Type B pancreatic cell (in vitro differentiated cells): Measurements from ENCODE around the gene LARGE1. TPM values are rescaled to one million over a fixed set of nuclear protein-coding genes. Genes with fewer than 3 reads are reported as not detected.
"Not testable (repeated sequence)": the region's sequence is repeated elsewhere in the genome, so short reads cannot be mapped to it uniquely, and the experiment has no call there.

ENCODE experiments used
- DNase-seq: peaks from one replicate; pipeline ENCODE4 v3.0.0; 2021; ENCODE audit warnings: mixed read lengths; ENCODE audit not compliant: unreplicated experiment; ENCODE audit errors: extremely low spot score
- H3K27ac Mint-ChIP-seq: 2 replicates; pipeline ENCODE4 v1.8.0; 2021; ENCODE audit warnings: mild to moderate bottlenecking, mixed read lengths
- H3K27me3 Mint-ChIP-seq: 2 replicates; pipeline ENCODE4 v1.8.0; 2021; ENCODE audit warnings: mixed read lengths
- H3K36me3 Mint-ChIP-seq: 2 replicates; pipeline ENCODE4 v1.8.0; 2021; ENCODE audit warnings: mixed read lengths
- H3K4me1 Mint-ChIP-seq: one replicate; pipeline ENCODE4 v1.8.0; 2021; ENCODE audit warnings: mixed read lengths; ENCODE audit not compliant: unreplicated experiment
- H3K4me3 Mint-ChIP-seq: 2 replicates; pipeline ENCODE4 v1.8.0; 2021; ENCODE audit warnings: mild to moderate bottlenecking, mixed read lengths
- H3K9me3 Mint-ChIP-seq: 2 replicates; pipeline ENCODE4 v1.8.0; 2021; ENCODE audit warnings: mixed read lengths
- CTCF ChIP-seq: fragments of 200-600 bp; sonication (generic); conservative IDR thresholded peaks from 2 replicates; pipeline ENCODE4 v1.5.0; 2021; ENCODE audit warnings: antibody characterized with exemption, mild to moderate bottlenecking
- total RNA-seq: library from RNA; stranded (reverse); gene quantifications from 2 replicates; pipeline ENCODE4 v1.2.1, GENCODE V29; 2021; ENCODE audit warnings: low replicate concordance

Gene LARGE1
- total RNA-seq, 1 donor from 2014 or later, result 96.6 TPM

DNA sequence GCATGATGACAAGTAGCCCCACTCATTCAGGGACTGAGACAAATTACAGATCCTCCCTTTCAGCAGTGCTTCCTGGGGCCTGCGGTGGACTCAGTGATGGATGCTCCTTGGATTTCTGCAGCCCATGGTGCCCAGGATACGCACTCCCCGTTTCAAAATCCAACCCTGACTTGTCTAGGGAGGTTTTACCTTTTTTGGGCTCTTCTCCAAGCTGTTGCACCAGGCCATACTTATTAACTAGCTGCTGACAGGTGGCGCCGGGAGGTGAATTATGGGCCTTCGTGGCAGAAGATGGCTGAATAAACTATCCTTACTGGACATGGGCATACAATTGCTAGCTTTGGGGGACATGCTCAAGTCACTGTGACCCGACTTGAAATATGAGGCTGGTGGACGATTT, 537.8 kb downstream of the LARGE1 start:
- H3K9me3 Mint-ChIP-seq, result peaks cover 14% of the 10 kb centered on the region
- peak overlapping the region; percentile 85 for H3K27ac Mint-ChIP-seq
- no peak for TF ChIP-seq CTCF
- no peak for DNase-seq
- H3K4me1 Mint-ChIP-seq, result peaks cover under 1% of the 10 kb centered on the region
- H3K36me3 Mint-ChIP-seq, result peaks cover 52% of the 10 kb centered on the region
- H3K4me3 Mint-ChIP-seq, result peak overlapping the region; percentile 41
- no peaks in the 10 kb centered on the region for H3K27me3 Mint-ChIP-seq

- peaks cover 15% of the 10 kb centered on the region for H3K9me3 Mint-ChIP-seq
- peak overlapping the region; percentile 85 for H3K27ac Mint-ChIP-seq
- no peak for TF ChIP-seq CTCF
- H3K4me3 Mint-ChIP-seq, result peak overlapping the region; percentile 54
- no peak for DNase-seq
- no peaks in the 10 kb centered on the region for H3K27me3 Mint-ChIP-seq
- no peaks in the 10 kb centered on the region for H3K4me1 Mint-ChIP-seq
- peaks cover 58% of the 10 kb centered on the region for H3K36me3 Mint-ChIP-seq
Measured at GRCh38 chr22:33381531-33382406, 538.5 kb downstream of the LARGE1 start.

DNA sequence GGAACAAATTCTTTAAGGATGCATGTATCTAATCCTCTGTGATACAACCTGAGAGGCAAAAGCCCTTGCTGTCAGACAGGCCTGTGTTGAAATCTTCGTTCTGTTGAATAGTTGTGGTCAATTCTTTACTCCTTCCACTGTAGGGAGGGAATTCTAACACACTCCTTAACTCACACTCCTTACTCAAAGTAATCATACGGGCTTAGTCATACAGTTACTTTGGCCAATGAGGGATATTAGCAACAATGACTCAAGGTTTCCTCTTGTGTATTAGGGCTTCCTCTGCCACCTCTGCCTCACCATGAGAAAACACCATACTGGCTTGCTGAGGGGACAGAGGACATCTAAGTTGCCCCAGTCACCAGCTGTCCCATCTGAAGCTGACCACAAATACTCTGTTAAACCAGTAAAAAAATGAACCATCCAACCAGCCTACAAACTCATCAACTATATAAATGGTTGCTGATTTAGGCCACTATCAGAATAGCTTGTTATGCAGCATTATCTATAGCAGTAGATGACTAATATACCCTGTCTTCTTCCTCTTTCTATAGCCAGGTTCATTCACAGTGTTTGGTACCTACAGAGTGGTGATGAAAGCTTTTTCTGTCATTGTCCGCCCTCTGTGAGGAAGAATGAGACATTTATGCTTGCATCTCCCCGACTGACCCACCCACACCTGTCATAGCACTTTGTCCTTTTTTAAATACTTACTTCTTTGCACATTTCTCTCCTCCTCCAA, 539.3 kb downstream of the LARGE1 start:
- H3K27ac Mint-ChIP-seq, result peak overlapping the region; percentile 85
- peaks cover 60% of the 10 kb centered on the region for H3K36me3 Mint-ChIP-seq
- H3K27me3 Mint-ChIP-seq, result no peaks in the 10 kb centered on the region
- no peak for TF ChIP-seq CTCF
- H3K9me3 Mint-ChIP-seq, result peaks cover 15% of the 10 kb centered on the region
- DNase-seq, result no peak
- peak overlapping the region; percentile 1 for H3K4me3 Mint-ChIP-seq
- no peaks in the 10 kb centered on the region for H3K4me1 Mint-ChIP-seq

- TF ChIP-seq CTCF, result no peak
- no peak for DNase-seq
- Mint-ChIP-seq H3K4me3 (no peak overlapping the region), H3K27ac (no peak overlapping the region), H3K36me3 (peaks cover 58% of the 10 kb centered on the region), H3K4me1 (no peaks in the 10 kb centered on the region), H3K27me3 (no peaks in the 10 kb centered on the region), H3K9me3 (peaks cover 15% of the 10 kb centered on the region)
Measured at GRCh38 chr22:33379836-33380235, 540.4 kb downstream of the LARGE1 start.

DNA sequence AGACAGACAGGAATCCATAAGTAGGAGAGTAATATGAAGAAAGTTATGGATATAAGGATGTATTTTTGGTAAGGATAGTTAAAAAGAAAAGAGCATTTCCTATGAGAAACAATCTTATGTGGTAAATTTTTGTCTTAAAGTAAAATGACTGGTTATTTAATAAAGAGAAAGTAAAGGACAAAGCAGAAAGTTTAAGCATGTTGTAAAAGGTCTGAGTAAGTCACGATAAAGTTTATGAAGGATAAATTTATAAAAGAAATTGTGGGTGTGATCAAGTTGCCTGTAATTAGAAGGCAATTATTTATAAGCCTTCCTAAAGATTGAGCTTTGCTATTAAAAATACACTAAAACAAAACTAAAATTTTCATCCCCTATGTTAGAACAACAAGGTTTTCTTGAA, 547.4 kb downstream of the LARGE1 start:
- DNase-seq, result no peak
- Mint-ChIP-seq H3K4me3 (no peak overlapping the region), H3K27me3 (no peaks in the 10 kb centered on the region), H3K4me1 (no peaks in the 10 kb centered on the region), H3K27ac (no peak overlapping the region), H3K36me3 (peaks cover 34% of the 10 kb centered on the region), H3K9me3 (peaks cover 21% of the 10 kb centered on the region)
- TF ChIP-seq CTCF, result no peak

- not testable (repeated sequence) for H3K27ac Mint-ChIP-seq, H3K4me3 Mint-ChIP-seq, H3K27me3 Mint-ChIP-seq, H3K4me1 Mint-ChIP-seq, DNase-seq, H3K9me3 Mint-ChIP-seq
- H3K36me3 Mint-ChIP-seq, result peaks cover 30% of the 10 kb centered on the region
Measured at GRCh38 chr22:33363256-33363655, 557.0 kb downstream of the LARGE1 start.
